SK-N-SH treated with all-trans-retinoic acid at 6 μM for 48 hours (cell line): Measurements from ENCODE around the gene GRID2IP.

Source experiments
- ATAC-seq: fragments of 200-7000 bp; cut with Tn5 transposase; 3 replicates; pipeline ENCODE4 v1.9.1; 2020; ENCODE audit warnings: mild to moderate bottlenecking, moderate library complexity
- ARNTL ChIP-seq: fragments of 450-650 bp; formaldehyde crosslinking; IDR thresholded peaks from 2 replicates; pipeline ENCODE4 v1.5.0; 2020; ENCODE audit warnings: low read depth, mild to moderate bottlenecking, moderate library complexity, borderline replicate concordance
- BACH2 ChIP-seq: fragments of 250-450 bp; sonication (Bioruptor Pico); IDR thresholded peaks from 2 replicates; pipeline ENCODE4 v1.9.0; 2021; ENCODE audit warnings: mild to moderate bottlenecking, borderline replicate concordance
- CREB5 ChIP-seq: fragments of 250-450 bp; sonication (Bioruptor Pico); IDR thresholded peaks from 2 replicates; pipeline ENCODE4 v1.5.1; 2020; ENCODE audit warnings: low read depth, mild to moderate bottlenecking, moderate library complexity
- CSDC2 ChIP-seq: fragments of 250-450 bp; sonication (Bioruptor Pico); IDR thresholded peaks from 2 replicates; pipeline ENCODE4 v1.5.0; 2020; ENCODE audit warnings: mild to moderate bottlenecking, moderate library complexity
- CSRNP3 ChIP-seq: fragments of 250-450 bp; sonication (Bioruptor Pico); IDR thresholded peaks from 2 replicates; pipeline ENCODE4 v1.5.1; 2021; ENCODE audit warnings: mild to moderate bottlenecking, moderate library complexity
- ESRRG ChIP-seq: fragments of 250-450 bp; sonication (Bioruptor Pico); IDR thresholded peaks from 2 replicates; pipeline ENCODE4 v1.6.1; 2021; ENCODE audit warnings: mild to moderate bottlenecking
- GLIS3 ChIP-seq: fragments of 250-450 bp; sonication (Bioruptor Pico); IDR thresholded peaks from 2 replicates; pipeline ENCODE4 v1.5.0; 2020; ENCODE audit warnings: mild to moderate bottlenecking, moderate library complexity
- ISL1 ChIP-seq: fragments of 250-450 bp; sonication (Bioruptor Pico); IDR thresholded peaks from 2 replicates; pipeline ENCODE4 v2.1.2; 2022; ENCODE audit warnings: mild to moderate bottlenecking, moderate library complexity
- OSR1 ChIP-seq: fragments of 250-450 bp; sonication (Bioruptor Pico); IDR thresholded peaks from 2 replicates; pipeline ENCODE4 v1.8.0; 2022; ENCODE audit warnings: moderate library complexity, mild to moderate bottlenecking, inconsistent platforms
- POU6F1 ChIP-seq: fragments of 250-450 bp; sonication (Bioruptor Pico); IDR thresholded peaks from 2 replicates; pipeline ENCODE4 v1.8.0; 2021; ENCODE audit warnings: low read depth, mild to moderate bottlenecking, moderate library complexity, borderline replicate concordance
- PPARA ChIP-seq: fragments of 250-450 bp; sonication (Bioruptor Pico); IDR thresholded peaks from 2 replicates; pipeline ENCODE4 v1.5.0; 2020; ENCODE audit warnings: mild to moderate bottlenecking, borderline replicate concordance
- RARB ChIP-seq: fragments of 250-450 bp; sonication (Bioruptor Pico); IDR thresholded peaks from 2 replicates; pipeline ENCODE4 v1.8.0; 2021; ENCODE audit warnings: mild to moderate bottlenecking, moderate library complexity
- SNAI2 ChIP-seq: fragments of 250-450 bp; sonication (Bioruptor Pico); IDR thresholded peaks from 2 replicates; pipeline ENCODE4 v1.5.0; 2020; ENCODE audit warnings: mild to moderate bottlenecking, moderate library complexity
- TCF4 ChIP-seq: fragments of 250-450 bp; sonication (Bioruptor Pico); IDR thresholded peaks from 2 replicates; pipeline ENCODE4 v1.8.0; 2021; ENCODE audit warnings: mild to moderate bottlenecking, moderate library complexity, borderline replicate concordance
- TOX ChIP-seq: fragments of 250-450 bp; sonication (Bioruptor Pico); IDR thresholded peaks from 2 replicates; pipeline ENCODE4 v1.8.0; 2021; ENCODE audit warnings: mild to moderate bottlenecking, moderate library complexity, borderline replicate concordance
- ZC3H10 ChIP-seq: fragments of 250-450 bp; sonication (Bioruptor Pico); IDR thresholded peaks from 2 replicates; pipeline ENCODE4 v1.5.1; 2021; ENCODE audit warnings: mild to moderate bottlenecking, moderate library complexity
- ZFP3 ChIP-seq: fragments of 250-450 bp; sonication (Bioruptor Pico); IDR thresholded peaks from 2 replicates; pipeline ENCODE4 v1.5.0; 2020; ENCODE audit warnings: mild to moderate bottlenecking, moderate library complexity
- ZFP30 ChIP-seq: fragments of 450-650 bp; formaldehyde crosslinking; IDR thresholded peaks from 2 replicates; pipeline ENCODE4 v1.5.0; 2022; ENCODE audit warnings: mild to moderate bottlenecking, moderate library complexity
- ZNF70 ChIP-seq: fragments of 450-650 bp; formaldehyde crosslinking; IDR thresholded peaks from 2 replicates; pipeline ENCODE4 v1.5.0; 2020; ENCODE audit warnings: mild to moderate bottlenecking, moderate library complexity
- ZNF8 ChIP-seq: fragments of 450-650 bp; formaldehyde crosslinking; IDR thresholded peaks from 2 replicates; pipeline ENCODE4 v1.5.0; 2020; ENCODE audit warnings: mild to moderate bottlenecking, moderate library complexity
- TF ChIP-seq, protein P1 (sequence below): fragments of 250-450 bp; sonication (Bioruptor Pico); IDR thresholded peaks from 2 replicates; pipeline ENCODE4 v1.5.0; 2020; ENCODE audit warnings: mild to moderate bottlenecking, moderate library complexity
- TF ChIP-seq, protein P2 (sequence below): fragments of 250-450 bp; sonication (Bioruptor Pico); IDR thresholded peaks from 2 replicates; pipeline ENCODE4 v1.8.0; 2020; ENCODE audit warnings: mild to moderate bottlenecking, moderate library complexity, borderline replicate concordance

Gene GRID2IP

GRCh38 chr7:6579446-6579845 lies 28.2 kb upstream of the GRID2IP start:
- no peak for TF ChIP-seq ISL1 (CRISPR knock-in tag)
- no peak for TF ChIP-seq PPARA (CRISPR knock-in tag)
- no peak for TF ChIP-seq ZFP30
- TF ChIP-seq, protein P1, sequence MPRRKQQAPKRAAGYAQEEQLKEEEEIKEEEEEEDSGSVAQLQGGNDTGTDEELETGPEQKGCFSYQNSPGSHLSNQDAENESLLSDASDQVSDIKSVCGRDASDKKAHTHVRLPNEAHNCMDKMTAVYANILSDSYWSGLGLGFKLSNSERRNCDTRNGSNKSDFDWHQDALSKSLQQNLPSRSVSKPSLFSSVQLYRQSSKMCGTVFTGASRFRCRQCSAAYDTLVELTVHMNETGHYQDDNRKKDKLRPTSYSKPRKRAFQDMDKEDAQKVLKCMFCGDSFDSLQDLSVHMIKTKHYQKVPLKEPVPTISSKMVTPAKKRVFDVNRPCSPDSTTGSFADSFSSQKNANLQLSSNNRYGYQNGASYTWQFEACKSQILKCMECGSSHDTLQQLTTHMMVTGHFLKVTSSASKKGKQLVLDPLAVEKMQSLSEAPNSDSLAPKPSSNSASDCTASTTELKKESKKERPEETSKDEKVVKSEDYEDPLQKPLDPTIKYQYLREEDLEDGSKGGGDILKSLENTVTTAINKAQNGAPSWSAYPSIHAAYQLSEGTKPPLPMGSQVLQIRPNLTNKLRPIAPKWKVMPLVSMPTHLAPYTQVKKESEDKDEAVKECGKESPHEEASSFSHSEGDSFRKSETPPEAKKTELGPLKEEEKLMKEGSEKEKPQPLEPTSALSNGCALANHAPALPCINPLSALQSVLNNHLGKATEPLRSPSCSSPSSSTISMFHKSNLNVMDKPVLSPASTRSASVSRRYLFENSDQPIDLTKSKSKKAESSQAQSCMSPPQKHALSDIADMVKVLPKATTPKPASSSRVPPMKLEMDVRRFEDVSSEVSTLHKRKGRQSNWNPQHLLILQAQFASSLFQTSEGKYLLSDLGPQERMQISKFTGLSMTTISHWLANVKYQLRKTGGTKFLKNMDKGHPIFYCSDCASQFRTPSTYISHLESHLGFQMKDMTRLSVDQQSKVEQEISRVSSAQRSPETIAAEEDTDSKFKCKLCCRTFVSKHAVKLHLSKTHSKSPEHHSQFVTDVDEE (CRISPR knock-in tag): no peak
- no peak for TF ChIP-seq CSRNP3 (CRISPR knock-in tag)
- TF ChIP-seq CREB5: no peak
- no peak for TF ChIP-seq ESRRG (CRISPR knock-in tag)
- TF ChIP-seq CSDC2 (CRISPR knock-in tag): no peak
- no peak for TF ChIP-seq SNAI2 (CRISPR knock-in tag)
- TF ChIP-seq TOX: no peak
- no peak for TF ChIP-seq ZNF70 (CRISPR knock-in tag)
- TF ChIP-seq, protein P2, sequence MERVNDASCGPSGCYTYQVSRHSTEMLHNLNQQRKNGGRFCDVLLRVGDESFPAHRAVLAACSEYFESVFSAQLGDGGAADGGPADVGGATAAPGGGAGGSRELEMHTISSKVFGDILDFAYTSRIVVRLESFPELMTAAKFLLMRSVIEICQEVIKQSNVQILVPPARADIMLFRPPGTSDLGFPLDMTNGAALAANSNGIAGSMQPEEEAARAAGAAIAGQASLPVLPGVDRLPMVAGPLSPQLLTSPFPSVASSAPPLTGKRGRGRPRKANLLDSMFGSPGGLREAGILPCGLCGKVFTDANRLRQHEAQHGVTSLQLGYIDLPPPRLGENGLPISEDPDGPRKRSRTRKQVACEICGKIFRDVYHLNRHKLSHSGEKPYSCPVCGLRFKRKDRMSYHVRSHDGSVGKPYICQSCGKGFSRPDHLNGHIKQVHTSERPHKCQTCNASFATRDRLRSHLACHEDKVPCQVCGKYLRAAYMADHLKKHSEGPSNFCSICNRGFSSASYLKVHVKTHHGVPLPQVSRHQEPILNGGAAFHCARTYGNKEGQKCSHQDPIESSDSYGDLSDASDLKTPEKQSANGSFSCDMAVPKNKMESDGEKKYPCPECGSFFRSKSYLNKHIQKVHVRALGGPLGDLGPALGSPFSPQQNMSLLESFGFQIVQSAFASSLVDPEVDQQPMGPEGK (CRISPR knock-in tag): no peak
- no peak for TF ChIP-seq POU6F1
- TF ChIP-seq OSR1 (CRISPR knock-in tag): no peak
- no peak for TF ChIP-seq RARB (CRISPR knock-in tag)
- TF ChIP-seq ZC3H10 (CRISPR knock-in tag): no peak
- no peak for TF ChIP-seq BACH2
- TF ChIP-seq TCF4 (CRISPR knock-in tag): no peak
- no peak for ATAC-seq

GRCh38 chr7:6578114-6579084 lies 27.1 kb upstream of the GRID2IP start:
- ATAC-seq: no peak
- TF ChIP-seq ZFP30: no peak
- TF ChIP-seq, protein P1 (CRISPR knock-in tag): no peak
- no peak for TF ChIP-seq TOX
- TF ChIP-seq ZNF8 (CRISPR knock-in tag): no peak
- TF ChIP-seq ISL1 (CRISPR knock-in tag): no peak
- no peak for TF ChIP-seq OSR1 (CRISPR knock-in tag)
- TF ChIP-seq CSRNP3 (CRISPR knock-in tag): no peak
- no peak for TF ChIP-seq CSDC2 (CRISPR knock-in tag)
- TF ChIP-seq POU6F1: no peak
- TF ChIP-seq ZFP3 (CRISPR knock-in tag): no peak
- TF ChIP-seq ESRRG (CRISPR knock-in tag): no peak
- no peak for TF ChIP-seq PPARA (CRISPR knock-in tag)
- TF ChIP-seq ZC3H10 (CRISPR knock-in tag): no peak
- TF ChIP-seq TCF4 (CRISPR knock-in tag): no peak
- TF ChIP-seq ZNF70 (CRISPR knock-in tag): no peak
- no peak for TF ChIP-seq ARNTL (CRISPR knock-in tag)
- TF ChIP-seq GLIS3 (CRISPR knock-in tag): no peak
